HEK293 (cell line): ENCODE measurements around the gene MAN1B1.

Experiments
- CTCF ChIA-PET: fragments of 350-600 bp; formaldehyde crosslinking; extraction: SDS; loops from one replicate; lab custom pipeline; 2021; ENCODE audit warnings: antibody characterized with exemption; lab: Yijun Ruan, JAX
- POLR2A ChIA-PET: fragments of 300-600 bp; formaldehyde crosslinking; extraction: SDS; loops from one replicate; lab custom pipeline; 2020; ENCODE audit warnings: antibody characterized with exemption, inconsistent platforms; lab: Yijun Ruan, JAX
- H3K27ac ChIP-seq: fragments of 200-500 bp; sonication (Bioruptor generic); 2 replicates; pipeline ENCODE4 v1.5.1; 2014; ENCODE audit warnings: low read depth, low read length, control low read depth, inconsistent platforms; ENCODE audit errors: extremely low read depth
- H3K36me3 ChIP-seq, 2 experiments: fragments of 200-500 bp in 1 of 2; sonication (Bioruptor generic) in 1 of 2; 1 replicate in 1 of 2; 2 replicates in 1 of 2; pipeline ENCODE4 v1.5.1; 2014 to 2017; ENCODE audit warnings: inconsistent platforms in 2 of 2, low read length in 2 of 2; ENCODE audit not compliant: control insufficient read depth in 2 of 2, insufficient read depth in 1 of 2
- H3K4me1 ChIP-seq: fragments of 200-500 bp; sonication (Bioruptor generic); 2 replicates; pipeline ENCODE4 v1.5.1; 2014; ENCODE audit warnings: mild to moderate bottlenecking, low read length, inconsistent platforms; ENCODE audit not compliant: control insufficient read depth, insufficient read depth
- H3K4me3 ChIP-seq: 2 replicates; pipeline ENCODE4 v1.5.1; 2011; ENCODE audit warnings: low read depth, mild to moderate bottlenecking, control low read depth, low read length, moderate library complexity
- H3K9me3 ChIP-seq: fragments of 200-500 bp; sonication (Bioruptor generic); 2 replicates; pipeline ENCODE4 v1.5.1; 2014; ENCODE audit warnings: low read depth, low read length, inconsistent platforms; ENCODE audit not compliant: control insufficient read depth, insufficient read depth
- BCL6B ChIP-seq: fragments of 450-650 bp; formaldehyde crosslinking; IDR thresholded peaks from 2 replicates; pipeline ENCODE4 v1.5.1; 2017; ENCODE audit warnings: missing biosample characterization, missing genetic modification characterization
- EGR2 ChIP-seq: fragments of 450-650 bp; formaldehyde crosslinking; IDR thresholded peaks from 2 replicates; pipeline ENCODE4 v1.5.1; 2016; ENCODE audit warnings: low read depth, missing biosample characterization, missing genetic modification characterization
- GLIS1 ChIP-seq: fragments of 450-650 bp; formaldehyde crosslinking; IDR thresholded peaks from 2 replicates; pipeline ENCODE4 v1.5.1; 2016; ENCODE audit warnings: missing biosample characterization, missing genetic modification characterization
- HOXC10 ChIP-seq: sonication (generic); formaldehyde crosslinking; IDR thresholded peaks from 2 replicates; pipeline ENCODE4 v1.8.1; 2023; ENCODE audit warnings: mild to moderate bottlenecking, missing genetic modification reagents
- KLF1 ChIP-seq: fragments of 450-650 bp; formaldehyde crosslinking; IDR thresholded peaks from 2 replicates; pipeline ENCODE4 v1.5.1; 2016; ENCODE audit warnings: missing biosample characterization, missing genetic modification characterization
- KLF8 ChIP-seq: fragments of 450-650 bp; formaldehyde crosslinking; IDR thresholded peaks from 2 replicates; pipeline ENCODE4 v1.5.1; 2016; ENCODE audit warnings: missing biosample characterization, missing genetic modification characterization
- KLF9 ChIP-seq: fragments of 450-650 bp; formaldehyde crosslinking; IDR thresholded peaks from 2 replicates; pipeline ENCODE4 v1.5.1; 2016; ENCODE audit warnings: missing biosample characterization, missing genetic modification characterization, low read depth
- PATZ1 ChIP-seq: fragments of 450-650 bp; formaldehyde crosslinking; IDR thresholded peaks from 2 replicates; pipeline ENCODE4 v1.5.1; 2016; ENCODE audit warnings: missing biosample characterization, missing genetic modification characterization
- REST ChIP-seq: fragments of 450-650 bp; formaldehyde crosslinking; IDR thresholded peaks from 2 replicates; pipeline ENCODE4 v1.5.1; 2016; ENCODE audit warnings: missing biosample characterization, missing genetic modification characterization
- ZNF10 ChIP-seq: fragments of 450-650 bp; formaldehyde crosslinking; IDR thresholded peaks from 2 replicates; pipeline ENCODE4 v1.5.1; 2017; ENCODE audit warnings: missing biosample characterization, missing genetic modification characterization
- ZNF112 ChIP-seq: fragments of 450-650 bp; formaldehyde crosslinking; IDR thresholded peaks from 2 replicates; pipeline ENCODE4 v1.5.0; 2017; ENCODE audit warnings: missing biosample characterization, missing genetic modification characterization
- ZNF175 ChIP-seq: fragments of 450-650 bp; formaldehyde crosslinking; IDR thresholded peaks from 2 replicates; pipeline ENCODE4 v1.5.1; 2016; ENCODE audit warnings: missing biosample characterization, missing genetic modification characterization
- ZNF239 ChIP-seq: fragments of 450-650 bp; formaldehyde crosslinking; IDR thresholded peaks from 2 replicates; pipeline ENCODE4 v1.5.1; 2016; ENCODE audit warnings: missing biosample characterization, missing genetic modification characterization
- ZNF266 ChIP-seq: fragments of 450-650 bp; formaldehyde crosslinking; IDR thresholded peaks from 2 replicates; pipeline ENCODE4 v1.5.1; 2016; ENCODE audit warnings: missing biosample characterization, missing genetic modification characterization, low read depth
- ZNF280D ChIP-seq: fragments of 450-650 bp; formaldehyde crosslinking; IDR thresholded peaks from 2 replicates; pipeline ENCODE4 v1.5.1; 2016; ENCODE audit warnings: missing biosample characterization, missing genetic modification characterization
- ZNF596 ChIP-seq: fragments of 450-650 bp; IDR thresholded peaks from 2 replicates; pipeline ENCODE4 v1.5.0; 2018; ENCODE audit warnings: missing biosample characterization, mild to moderate bottlenecking, missing genetic modification characterization, moderate library complexity
- ZNF670 ChIP-seq: fragments of 450-650 bp; formaldehyde crosslinking; IDR thresholded peaks from 2 replicates; pipeline ENCODE4 v1.5.1; 2016; ENCODE audit warnings: missing biosample characterization, missing genetic modification characterization, low read depth
- ZNF701 ChIP-seq: fragments of 450-650 bp; formaldehyde crosslinking; IDR thresholded peaks from 2 replicates; pipeline ENCODE4 v1.5.1; 2016; ENCODE audit warnings: missing biosample characterization, missing genetic modification characterization
- ZNF776 ChIP-seq: fragments of 450-650 bp; formaldehyde crosslinking; IDR thresholded peaks from 2 replicates; pipeline ENCODE4 v1.5.0; 2017; ENCODE audit warnings: missing biosample characterization, missing genetic modification characterization, borderline replicate concordance
- ZNF830 ChIP-seq: fragments of 450-650 bp; IDR thresholded peaks from 2 replicates; pipeline ENCODE4 v1.5.0; 2018; ENCODE audit warnings: missing biosample characterization, missing genetic modification characterization, low read depth, mild to moderate bottlenecking, moderate library complexity
- ZNF843 ChIP-seq: fragments of 450-650 bp; formaldehyde crosslinking; IDR thresholded peaks from 2 replicates; pipeline ENCODE4 v1.5.1; 2016; ENCODE audit warnings: missing biosample characterization, missing genetic modification characterization
- TF ChIP-seq, protein P1 (sequence below): fragments of 450-650 bp; formaldehyde crosslinking; IDR thresholded peaks from 2 replicates; pipeline ENCODE4 v1.5.1; 2016; ENCODE audit warnings: missing biosample characterization, missing genetic modification characterization
- TF ChIP-seq, protein P2 (sequence below): fragments of 450-650 bp; formaldehyde crosslinking; IDR thresholded peaks from 2 replicates; pipeline ENCODE4 v1.5.1; 2017; ENCODE audit warnings: missing biosample characterization, missing genetic modification characterization

MAN1B1 gene

DNA sequence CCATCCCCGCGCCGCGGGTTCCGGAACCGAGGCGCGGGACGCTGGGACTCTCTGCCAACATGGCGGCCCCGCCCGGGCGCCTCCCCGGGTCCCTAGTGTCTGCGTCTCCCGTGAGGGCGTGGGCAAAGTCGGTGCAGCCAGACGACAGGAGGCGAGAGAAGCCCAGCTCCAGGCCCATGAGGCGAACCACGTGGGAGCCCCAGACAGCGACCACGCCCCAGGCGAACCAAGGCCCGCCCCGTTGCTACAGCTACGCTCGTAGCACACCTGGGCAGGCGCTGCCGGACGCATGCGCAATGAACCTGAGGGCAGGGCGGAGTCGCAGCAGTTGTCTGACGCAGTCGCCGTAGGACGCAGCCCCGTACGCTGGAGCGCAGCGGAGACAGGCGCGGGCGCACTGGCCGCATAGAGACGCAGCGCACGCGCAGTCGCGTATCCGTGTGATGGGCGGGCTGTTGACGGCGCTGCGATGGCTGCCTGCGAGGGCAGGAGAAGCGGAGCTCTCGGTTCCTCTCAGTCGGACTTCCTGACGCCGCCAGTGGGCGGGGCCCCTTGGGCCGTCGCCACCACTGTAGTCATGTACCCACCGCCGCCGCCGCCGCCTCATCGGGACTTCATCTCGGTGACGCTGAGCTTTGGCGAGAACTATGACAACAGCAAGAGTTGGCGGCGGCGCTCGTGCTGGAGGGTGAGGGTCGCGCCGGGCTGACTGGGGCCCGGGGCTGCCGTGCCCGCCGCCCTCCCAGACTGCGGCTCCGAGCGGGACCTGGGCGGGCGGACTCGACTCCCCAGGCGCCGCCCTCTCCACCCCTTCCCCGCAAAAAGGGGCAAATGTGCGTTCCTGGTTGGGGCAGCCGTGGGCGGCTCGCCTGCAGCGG lies at the start of gene MAN1B1 (continued):
- TF ChIP-seq, protein P1, sequence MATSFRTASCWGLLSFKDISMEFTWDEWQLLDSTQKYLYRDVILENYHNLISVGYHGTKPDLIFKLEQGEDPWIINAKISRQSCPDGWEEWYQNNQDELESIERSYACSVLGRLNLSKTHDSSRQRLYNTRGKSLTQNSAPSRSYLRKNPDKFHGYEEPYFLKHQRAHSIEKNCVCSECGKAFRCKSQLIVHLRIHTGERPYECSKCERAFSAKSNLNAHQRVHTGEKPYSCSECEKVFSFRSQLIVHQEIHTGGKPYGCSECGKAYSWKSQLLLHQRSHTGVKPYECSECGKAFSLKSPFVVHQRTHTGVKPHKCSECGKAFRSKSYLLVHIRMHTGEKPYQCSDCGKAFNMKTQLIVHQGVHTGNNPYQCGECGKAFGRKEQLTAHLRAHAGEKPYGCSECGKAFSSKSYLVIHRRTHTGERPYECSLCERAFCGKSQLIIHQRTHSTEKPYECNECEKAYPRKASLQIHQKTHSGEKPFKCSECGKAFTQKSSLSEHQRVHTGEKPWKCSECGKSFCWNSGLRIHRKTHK (tag by site-specific recombination), result no peak
- TF ChIP-seq, all 188 proteins: peak for 46

DNA sequence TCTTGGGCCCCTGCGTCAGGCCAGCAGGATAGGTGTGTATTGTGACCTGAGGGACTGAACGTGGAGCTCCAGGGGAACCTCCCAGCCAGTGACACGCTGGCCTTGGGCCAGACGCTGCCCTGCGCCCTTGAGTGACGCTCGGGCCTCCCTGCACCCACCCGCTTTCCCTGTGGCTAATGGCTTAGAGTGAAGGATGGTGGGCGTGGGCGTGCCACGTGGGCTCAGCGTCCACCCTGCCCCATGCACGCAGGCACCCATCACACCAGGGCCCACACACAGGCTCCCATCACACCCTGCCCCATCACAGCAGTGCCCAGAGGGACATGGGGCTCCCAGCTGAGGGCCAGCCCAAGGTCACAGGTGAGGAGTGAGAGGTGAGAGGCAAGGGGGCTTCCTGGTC lies 49.8 kb upstream of the MAN1B1 start:
- Histone ChIP-seq H3K9me3 (no peaks in the 10 kb centered on the region), H3K4me1 (no peaks in the 10 kb centered on the region), H3K27ac (no peak overlapping the region), H3K36me3 (peaks cover 0 to 30% of the 10 kb centered on the region in 2 experiments; a peak in 1 of 3 replicates), H3K4me3 (no peak overlapping the region)
- ChIA-PET CTCF (interaction anchor here (0.6 to 5.3 kb wide), 15 partner anchors 8 to 895 kb away, joined by 3 to 119 read pairs (median 4); partner anchors contain the start of genes AJM1, C8G, FBXW5 and NPDC1), POLR2A (no interaction called here)
- TF ChIP-seq ZNF596 (no peak), GLIS1 (no peak), ZNF776 (tag by site-specific recombination) (no peak), KLF8 (tag by site-specific recombination) (peak; percentile 15; the same call in 1 of the 2 replicates), ZNF830 (tag by site-specific recombination) (no peak), REST (tag by site-specific recombination) (no peak), BCL6B (tag by site-specific recombination) (no peak), ZNF701 (no peak), KLF1 (tag by site-specific recombination) (peak; percentile 99), ZNF239 (tag by site-specific recombination) (no peak), ZNF670 (tag by site-specific recombination) (no peak), ZNF280D (no peak), ZNF10 (no peak), ZNF175 (no peak), PATZ1 (tag by site-specific recombination) (no peak), HOXC10 (CRISPR knock-in tag) (no peak), ZNF112 (no peak), KLF9 (tag by site-specific recombination) (peak; percentile 83), EGR2 (peak; percentile 90), ZNF266 (tag by site-specific recombination) (no peak), ZNF843 (tag by site-specific recombination) (no peak)
- TF ChIP-seq, protein P2, sequence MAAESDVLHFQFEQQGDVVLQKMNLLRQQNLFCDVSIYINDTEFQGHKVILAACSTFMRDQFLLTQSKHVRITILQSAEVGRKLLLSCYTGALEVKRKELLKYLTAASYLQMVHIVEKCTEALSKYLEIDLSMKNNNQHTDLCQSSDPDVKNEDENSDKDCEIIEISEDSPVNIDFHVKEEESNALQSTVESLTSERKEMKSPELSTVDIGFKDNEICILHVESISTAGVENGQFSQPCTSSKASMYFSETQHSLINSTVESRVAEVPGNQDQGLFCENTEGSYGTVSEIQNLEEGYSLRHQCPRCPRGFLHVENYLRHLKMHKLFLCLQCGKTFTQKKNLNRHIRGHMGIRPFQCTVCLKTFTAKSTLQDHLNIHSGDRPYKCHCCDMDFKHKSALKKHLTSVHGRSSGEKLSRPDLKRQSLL, result no peak
